Neural progenitor cell (in vitro differentiated cells): ENCODE results near the gene EPHB2.

Experiments used
- EZH2 ChIP-seq: fragments of 200-600 bp; sonication (generic); IDR thresholded peaks from 2 replicates; pipeline ENCODE4 v1.6.1; 2017; ENCODE audit warnings: antibody characterized with exemption, mild to moderate bottlenecking, moderate library complexity
- TF ChIP-seq, protein P1 (sequence below): fragments of 200-600 bp; sonication (generic); IDR thresholded peaks from 2 replicates; pipeline ENCODE4 v1.5.1; 2017; ENCODE audit warnings: antibody characterized with exemption, mild to moderate bottlenecking

DNA sequence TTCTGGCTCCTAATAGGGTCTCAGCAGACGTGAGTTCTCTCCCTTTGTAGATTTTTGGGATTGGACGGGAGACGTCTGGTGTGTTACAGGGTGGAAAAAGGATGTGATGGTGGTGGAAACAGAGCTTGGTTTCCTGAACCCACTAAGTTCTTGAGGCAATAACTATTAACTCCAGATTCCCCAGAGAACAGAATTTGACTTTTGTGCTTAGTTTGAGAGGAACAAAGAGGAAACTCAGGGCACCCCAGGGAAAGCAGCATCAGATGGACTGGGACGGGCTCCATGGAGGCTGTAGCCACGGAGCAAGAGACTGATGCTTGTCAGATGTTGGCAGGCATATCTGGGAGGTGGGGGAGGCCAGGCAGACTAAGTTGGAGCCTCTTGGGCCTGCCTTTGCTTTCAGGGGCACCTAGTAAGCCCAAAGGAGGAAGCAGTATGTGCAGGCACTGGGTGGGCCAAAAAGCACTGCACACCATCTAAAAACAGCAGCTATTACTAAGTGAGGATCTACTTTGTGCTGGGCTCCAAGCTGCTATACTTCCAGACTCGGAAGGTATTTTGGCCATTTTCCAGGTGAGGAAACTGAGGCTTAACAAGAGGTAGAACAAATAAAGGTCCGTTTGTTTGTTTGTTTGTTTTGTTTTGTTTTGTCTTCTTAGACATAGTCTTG, 66.9 kb downstream of the EPHB2 start:
- TF ChIP-seq, protein P1, sequence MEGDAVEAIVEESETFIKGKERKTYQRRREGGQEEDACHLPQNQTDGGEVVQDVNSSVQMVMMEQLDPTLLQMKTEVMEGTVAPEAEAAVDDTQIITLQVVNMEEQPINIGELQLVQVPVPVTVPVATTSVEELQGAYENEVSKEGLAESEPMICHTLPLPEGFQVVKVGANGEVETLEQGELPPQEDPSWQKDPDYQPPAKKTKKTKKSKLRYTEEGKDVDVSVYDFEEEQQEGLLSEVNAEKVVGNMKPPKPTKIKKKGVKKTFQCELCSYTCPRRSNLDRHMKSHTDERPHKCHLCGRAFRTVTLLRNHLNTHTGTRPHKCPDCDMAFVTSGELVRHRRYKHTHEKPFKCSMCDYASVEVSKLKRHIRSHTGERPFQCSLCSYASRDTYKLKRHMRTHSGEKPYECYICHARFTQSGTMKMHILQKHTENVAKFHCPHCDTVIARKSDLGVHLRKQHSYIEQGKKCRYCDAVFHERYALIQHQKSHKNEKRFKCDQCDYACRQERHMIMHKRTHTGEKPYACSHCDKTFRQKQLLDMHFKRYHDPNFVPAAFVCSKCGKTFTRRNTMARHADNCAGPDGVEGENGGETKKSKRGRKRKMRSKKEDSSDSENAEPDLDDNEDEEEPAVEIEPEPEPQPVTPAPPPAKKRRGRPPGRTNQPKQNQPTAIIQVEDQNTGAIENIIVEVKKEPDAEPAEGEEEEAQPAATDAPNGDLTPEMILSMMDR, result no peak
- no peak for TF ChIP-seq EZH2
